ENCODE measurements around the gene DOCK11. TPM values are rescaled to one million over a fixed set of nuclear protein-coding genes. Genes with fewer than 3 reads are reported as not detected.

Gene DOCK11
- total and polyA plus RNA-seq, 10 of the 15 experiments (the other 5 are each of a cell fraction or from before 2014, with no cell fraction given): 16.3 to 30.7 (median 19.8) TPM

- peak overlapping the region; percentile 31 for H3K4me3 ChIP-seq
- in situ Hi-C loops (cut with MboI): no loop called here
- FAIRE-seq (no peak), ATAC-seq (peak; percentile 87), DNase-seq (ENCODE audit: low read depth, low spot score) (peak; percentile 33)
- peak overlapping the region; percentile 59 for H3K9ac ChIP-seq (ENCODE audit: control insufficient read depth, insufficient read depth, low read length)
- no peaks in the 10 kb centered on the region for H4K20me1 ChIP-seq (ENCODE audit: control insufficient read depth, insufficient read depth)
- CTCF ChIA-PET: interaction anchor here (0.7 to 2.8 kb wide), 3 partner anchors 9 to 498 kb away, joined by 3 to 9 read pairs (median 5); no protein-coding TSS in a partner anchor
- no peaks in the 10 kb centered on the region for H3K36me3 ChIP-seq (ENCODE audit: control insufficient read depth in 2 of 2, insufficient read depth in 2 of 2, low read length in 1 of 2)
- RAD21 ChIA-PET (ENCODE audit: unreplicated experiment): interaction anchor here (1.2 kb wide), 1 partner anchor 8 kb away, joined by 4 read pairs; no protein-coding TSS in a partner anchor
- H3K27ac ChIP-seq (ENCODE audit: control insufficient read depth, insufficient read depth): peak overlapping the region; percentile 85
- H3K9me3 ChIP-seq (replicated peaks; ENCODE audit: control insufficient read depth, insufficient read depth, low read length): no peaks in the 10 kb centered on the region
- H2AFZ ChIP-seq (ENCODE audit: control insufficient read depth, low read depth, low read length): peak overlapping the region; percentile 67
- H3K4me1 ChIP-seq (ENCODE audit: control insufficient read depth, insufficient read depth, low read length): peaks cover 8% of the 10 kb centered on the region
- SMC1A ChIA-PET (ENCODE audit: uncharacterized antibody, unreplicated experiment): interaction anchor here (1.0 to 4.3 kb wide), 4 partner anchors 10 to 187 kb away, joined by 3 to 24 read pairs (median 6); partner anchors contain the start of gene DOCK11
- intact Hi-C loops (cut with micrococcal nuclease; ENCODE audit: unreplicated experiment): loop anchor here (2.0 to 5.0 kb wide), 2 partner anchors 40 to 190 kb away; partner anchors contain the start of gene WDR44
- POLR2A ChIA-PET: interaction anchor here (2.0 to 2.4 kb wide), 2 partner anchors 8 to 39 kb away, joined by 7 to 9 read pairs; no protein-coding TSS in a partner anchor
- BruUV-seq (replicated peaks): no TSS peak
- WGBS (ENCODE audit: insufficient coverage, insufficient replicate concordance, low lambda C conversion rate, missing lambda C conversion rate): 1% methylated on average over 6 of the region's 6 CpGs
- H3K4me2 ChIP-seq (ENCODE audit: control insufficient read depth, insufficient read depth): peak overlapping the region; percentile 68
- peaks cover 10% of the 10 kb centered on the region for H3K79me2 ChIP-seq (ENCODE audit: control insufficient read depth, insufficient read depth, low read length)
- H3K27me3 ChIP-seq (replicated peaks in 1 of 2; ENCODE audit: control insufficient read depth in 2 of 2, insufficient read depth in 2 of 2, low read length in 1 of 2): no peaks in the 10 kb centered on the region
- TF ChIP-seq, protein P1, sequence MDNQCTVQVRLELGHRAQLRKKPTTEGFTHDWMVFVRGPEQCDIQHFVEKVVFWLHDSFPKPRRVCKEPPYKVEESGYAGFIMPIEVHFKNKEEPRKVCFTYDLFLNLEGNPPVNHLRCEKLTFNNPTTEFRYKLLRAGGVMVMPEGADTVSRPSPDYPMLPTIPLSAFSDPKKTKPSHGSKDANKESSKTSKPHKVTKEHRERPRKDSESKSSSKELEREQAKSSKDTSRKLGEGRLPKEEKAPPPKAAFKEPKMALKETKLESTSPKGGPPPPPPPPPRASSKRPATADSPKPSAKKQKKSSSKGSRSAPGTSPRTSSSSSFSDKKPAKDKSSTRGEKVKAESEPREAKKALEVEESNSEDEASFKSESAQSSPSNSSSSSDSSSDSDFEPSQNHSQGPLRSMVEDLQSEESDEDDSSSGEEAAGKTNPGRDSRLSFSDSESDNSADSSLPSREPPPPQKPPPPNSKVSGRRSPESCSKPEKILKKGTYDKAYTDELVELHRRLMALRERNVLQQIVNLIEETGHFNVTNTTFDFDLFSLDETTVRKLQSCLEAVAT (IDR thresholded peaks at IDR 0.05): 0 out of 2 replicates have a peak, but pooled peaks have one; percentile 22
- TF ChIP-seq, protein P2, sequence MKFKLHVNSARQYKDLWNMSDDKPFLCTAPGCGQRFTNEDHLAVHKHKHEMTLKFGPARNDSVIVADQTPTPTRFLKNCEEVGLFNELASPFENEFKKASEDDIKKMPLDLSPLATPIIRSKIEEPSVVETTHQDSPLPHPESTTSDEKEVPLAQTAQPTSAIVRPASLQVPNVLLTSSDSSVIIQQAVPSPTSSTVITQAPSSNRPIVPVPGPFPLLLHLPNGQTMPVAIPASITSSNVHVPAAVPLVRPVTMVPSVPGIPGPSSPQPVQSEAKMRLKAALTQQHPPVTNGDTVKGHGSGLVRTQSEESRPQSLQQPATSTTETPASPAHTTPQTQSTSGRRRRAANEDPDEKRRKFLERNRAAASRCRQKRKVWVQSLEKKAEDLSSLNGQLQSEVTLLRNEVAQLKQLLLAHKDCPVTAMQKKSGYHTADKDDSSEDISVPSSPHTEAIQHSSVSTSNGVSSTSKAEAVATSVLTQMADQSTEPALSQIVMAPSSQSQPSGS (IDR thresholded peaks at IDR 0.05; ENCODE audit: low read length): 0 out of 2 replicates have a peak, but pooled peaks have one; percentile 21
- 0 out of 2 replicates have a peak, but pooled peaks have one; percentile 31 for TF ChIP-seq TAF1 (IDR thresholded peaks at IDR 0.05; ENCODE audit: borderline replicate concordance, low read depth, low read length)
- TF ChIP-seq FOXM1 (IDR thresholded peaks at IDR 0.05; ENCODE audit: low read depth, low read length): no peak
- 0 out of 2 replicates have a peak, but pooled peaks have one; percentile 20 for TF ChIP-seq RAD21 (IDR thresholded peaks at IDR 0.05; ENCODE audit: insufficient read depth, low read depth, low read length)
- TF ChIP-seq CTCF (IDR thresholded peaks at IDR 0.05 in 2 of 3, conservative IDR thresholded peaks at IDR 0.05 in 1 of 3; ENCODE audit: control insufficient read depth in 2 of 3, extremely low read depth in 1 of 3, insufficient read depth in 1 of 3, low read depth in 3 of 3, low read length in 3 of 3): peak; percentile 34 to 55 (median 51)
- no peak for TF ChIP-seq SRF (IDR thresholded peaks at IDR 0.05; ENCODE audit: low read depth in 2 of 2, low read length in 2 of 2)
- 0 out of 2 replicates have a peak, but pooled peaks have one; percentile 19 for TF ChIP-seq CBX5 (IDR thresholded peaks at IDR 0.05; ENCODE audit: low read depth)
- peak; percentile 57 for TF ChIP-seq NFIC (IDR thresholded peaks at IDR 0.05; ENCODE audit: low read depth, low read length)
- peak; percentile 89 for TF ChIP-seq YY1 (IDR thresholded peaks at IDR 0.05; ENCODE audit: low read depth, low read length)
- TF ChIP-seq, protein P3, sequence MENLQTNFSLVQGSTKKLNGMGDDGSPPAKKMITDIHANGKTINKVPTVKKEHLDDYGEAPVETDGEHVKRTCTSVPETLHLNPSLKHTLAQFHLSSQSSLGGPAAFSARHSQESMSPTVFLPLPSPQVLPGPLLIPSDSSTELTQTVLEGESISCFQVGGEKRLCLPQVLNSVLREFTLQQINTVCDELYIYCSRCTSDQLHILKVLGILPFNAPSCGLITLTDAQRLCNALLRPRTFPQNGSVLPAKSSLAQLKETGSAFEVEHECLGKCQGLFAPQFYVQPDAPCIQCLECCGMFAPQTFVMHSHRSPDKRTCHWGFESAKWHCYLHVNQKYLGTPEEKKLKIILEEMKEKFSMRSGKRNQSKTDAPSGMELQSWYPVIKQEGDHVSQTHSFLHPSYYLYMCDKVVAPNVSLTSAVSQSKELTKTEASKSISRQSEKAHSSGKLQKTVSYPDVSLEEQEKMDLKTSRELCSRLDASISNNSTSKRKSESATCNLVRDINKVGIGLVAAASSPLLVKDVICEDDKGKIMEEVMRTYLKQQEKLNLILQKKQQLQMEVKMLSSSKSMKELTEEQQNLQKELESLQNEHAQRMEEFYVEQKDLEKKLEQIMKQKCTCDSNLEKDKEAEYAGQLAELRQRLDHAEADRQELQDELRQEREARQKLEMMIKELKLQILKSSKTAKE (IDR thresholded peaks at IDR 0.05; ENCODE audit: low read depth, poor library complexity, severe bottlenecking): peak; percentile 35
These were observed 41.3 kb downstream of the DOCK11 start for GRCh38 chrX:118536687-118537461.
